Parathyroid adenoma (tissue), 2 donors: ENCODE measurements around the gene YBEY.

Experiments used
- H2AFZ ChIP-seq: fragments of 300-600 bp; sonication (generic); one replicate; pipeline ENCODE4 v1.7.0; 2017; ENCODE audit warnings: antibody characterized with exemption, mild to moderate bottlenecking
- H3K27ac ChIP-seq: fragments of 300-600 bp; sonication (generic); one replicate; pipeline ENCODE4 v1.7.0; 2017
- H3K27me3 ChIP-seq: fragments of 300-600 bp; sonication (generic); one replicate; pipeline ENCODE4 v1.7.0; 2017; ENCODE audit warnings: low read length; ENCODE audit not compliant: control insufficient read depth, insufficient read depth
- H3K36me3 ChIP-seq: fragments of 300-600 bp; sonication (generic); one replicate; pipeline ENCODE4 v1.7.0; 2017; ENCODE audit warnings: low read length; ENCODE audit not compliant: control insufficient read depth, insufficient read depth
- H3K4me1 ChIP-seq: fragments of 300-600 bp; sonication (generic); one replicate; pipeline ENCODE4 v1.7.0; 2017; ENCODE audit warnings: control low read depth
- H3K4me2 ChIP-seq: fragments of 300-600 bp; sonication (generic); one replicate; pipeline ENCODE4 v1.7.0; 2017; ENCODE audit warnings: low read length
- H3K4me3 ChIP-seq: fragments of 300-600 bp; sonication (generic); one replicate; pipeline ENCODE4 v1.7.0; 2017; ENCODE audit warnings: low read depth, low read length
- H3K79me2 ChIP-seq: fragments of 300-600 bp; sonication (generic); one replicate; pipeline ENCODE4 v1.7.0; 2017; ENCODE audit warnings: control low read depth
- H3K9ac ChIP-seq: fragments of 300-600 bp; sonication (generic); one replicate; pipeline ENCODE4 v1.7.0; 2017; ENCODE audit warnings: mild to moderate bottlenecking
- H3K9me3 ChIP-seq: fragments of 300-600 bp; sonication (generic); one replicate; pipeline ENCODE4 v1.7.0; 2017; ENCODE audit warnings: low read length; ENCODE audit not compliant: control insufficient read depth
- TF ChIP-seq, protein P1 (sequence below): fragments of 300-600 bp; sonication (generic); IDR thresholded peaks from one replicate; pipeline ENCODE4 v1.7.0; 2017; ENCODE audit warnings: antibody characterized with exemption, mild to moderate bottlenecking
- donor health status: primary hyperparathyroidism.

Gene YBEY

DNA sequence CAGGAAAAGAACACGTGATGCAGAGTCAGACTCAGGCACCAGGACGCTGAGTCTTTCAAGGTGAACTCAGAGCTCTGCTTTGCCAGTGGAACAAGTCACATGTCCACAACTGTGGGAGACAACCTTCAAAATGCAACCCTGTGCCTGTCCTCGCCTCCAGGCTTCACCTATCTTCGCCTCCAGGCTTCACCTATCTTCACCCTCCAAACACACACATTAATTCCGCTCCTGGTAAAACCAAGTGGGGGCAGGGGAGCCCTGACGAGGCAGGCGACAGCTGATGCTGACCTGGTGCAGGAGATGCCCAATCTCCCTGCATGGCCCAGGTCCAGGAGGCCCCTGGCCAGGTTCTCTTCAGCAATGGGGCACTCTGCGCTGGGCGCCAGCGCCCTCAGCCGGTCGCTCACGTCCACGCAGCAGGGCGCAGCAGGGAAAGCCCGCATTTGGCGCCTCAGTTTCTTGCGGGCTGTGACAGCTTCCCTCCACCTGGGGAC, 29.6 kb upstream of the YBEY start:
- Histone ChIP-seq H3K79me2 (no peaks in the 10 kb centered on the region), H2AFZ (no peak overlapping the region), H3K36me3 (no peaks in the 10 kb centered on the region), H3K9ac (no peak overlapping the region), H3K9me3 (no peaks in the 10 kb centered on the region), H3K4me3 (no peak overlapping the region), H3K4me2 (no peak overlapping the region), H3K4me1 (no peaks in the 10 kb centered on the region), H3K27ac (no peak overlapping the region), H3K27me3 (no peaks in the 10 kb centered on the region)
- TF ChIP-seq, protein P1, sequence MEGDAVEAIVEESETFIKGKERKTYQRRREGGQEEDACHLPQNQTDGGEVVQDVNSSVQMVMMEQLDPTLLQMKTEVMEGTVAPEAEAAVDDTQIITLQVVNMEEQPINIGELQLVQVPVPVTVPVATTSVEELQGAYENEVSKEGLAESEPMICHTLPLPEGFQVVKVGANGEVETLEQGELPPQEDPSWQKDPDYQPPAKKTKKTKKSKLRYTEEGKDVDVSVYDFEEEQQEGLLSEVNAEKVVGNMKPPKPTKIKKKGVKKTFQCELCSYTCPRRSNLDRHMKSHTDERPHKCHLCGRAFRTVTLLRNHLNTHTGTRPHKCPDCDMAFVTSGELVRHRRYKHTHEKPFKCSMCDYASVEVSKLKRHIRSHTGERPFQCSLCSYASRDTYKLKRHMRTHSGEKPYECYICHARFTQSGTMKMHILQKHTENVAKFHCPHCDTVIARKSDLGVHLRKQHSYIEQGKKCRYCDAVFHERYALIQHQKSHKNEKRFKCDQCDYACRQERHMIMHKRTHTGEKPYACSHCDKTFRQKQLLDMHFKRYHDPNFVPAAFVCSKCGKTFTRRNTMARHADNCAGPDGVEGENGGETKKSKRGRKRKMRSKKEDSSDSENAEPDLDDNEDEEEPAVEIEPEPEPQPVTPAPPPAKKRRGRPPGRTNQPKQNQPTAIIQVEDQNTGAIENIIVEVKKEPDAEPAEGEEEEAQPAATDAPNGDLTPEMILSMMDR: no peak

DNA sequence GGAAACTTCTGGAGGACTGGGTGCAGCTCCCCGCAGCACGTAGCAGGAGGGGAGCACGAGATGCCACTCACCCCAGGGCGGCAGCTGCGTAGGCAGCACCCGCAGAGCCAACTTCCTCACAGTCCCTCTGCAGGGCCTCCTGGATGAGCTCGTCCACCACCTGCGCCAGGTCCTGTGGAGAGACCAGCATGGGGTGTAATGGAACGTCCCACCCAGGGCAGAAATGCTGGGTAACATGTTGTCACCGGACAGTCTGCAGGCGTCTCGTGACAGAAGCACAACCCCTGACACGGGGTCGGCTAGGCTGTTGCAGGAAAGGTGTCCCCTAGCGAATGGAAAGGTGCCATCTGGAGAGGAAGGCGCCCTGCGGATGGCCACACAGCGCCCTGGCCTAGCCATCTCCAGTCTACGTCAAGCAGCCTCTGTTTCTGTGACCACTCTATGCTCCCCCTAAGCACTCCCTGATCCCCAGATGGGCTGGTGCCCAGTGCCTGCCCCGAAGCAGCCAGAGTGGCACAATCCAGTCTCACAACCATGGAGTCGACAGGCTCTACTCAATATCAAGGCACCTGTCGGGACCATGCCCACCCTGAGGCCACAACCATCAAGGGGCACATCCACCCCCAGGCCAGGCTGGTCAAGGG, 22.0 kb upstream of the YBEY start:
- Histone ChIP-seq H3K4me3 (no peak overlapping the region), H3K27ac (no peak overlapping the region), H3K4me1 (no peaks in the 10 kb centered on the region), H3K4me2 (no peak overlapping the region), H2AFZ (no peak overlapping the region), H3K36me3 (no peaks in the 10 kb centered on the region), H3K27me3 (no peaks in the 10 kb centered on the region), H3K9me3 (no peaks in the 10 kb centered on the region), H3K9ac (no peak overlapping the region), H3K79me2 (no peaks in the 10 kb centered on the region)
- TF ChIP-seq, protein P1: no peak

DNA sequence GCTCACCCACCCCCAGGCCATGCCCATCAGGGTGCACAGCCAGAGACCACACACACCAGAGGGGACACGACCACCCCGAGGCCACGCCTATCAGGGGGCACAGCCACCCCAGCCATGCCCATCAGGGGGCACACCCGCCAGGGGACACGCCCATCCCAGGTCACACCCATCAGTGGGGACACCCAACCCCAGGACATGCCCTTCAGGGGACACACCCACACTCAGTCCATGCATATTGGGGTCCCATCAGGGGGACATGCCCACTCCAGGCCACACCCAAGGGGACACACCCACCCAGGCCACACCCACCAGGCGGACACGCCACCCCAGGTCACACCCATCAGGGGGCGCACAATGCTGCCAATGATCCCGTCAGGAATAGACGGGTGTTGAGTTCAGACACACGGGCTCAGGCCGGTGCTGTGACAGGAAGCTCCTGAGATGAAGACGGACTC, 21.4 kb upstream of the YBEY start:
- Histone ChIP-seq H2AFZ (no peak overlapping the region), H3K36me3 (no peaks in the 10 kb centered on the region), H3K79me2 (no peaks in the 10 kb centered on the region), H3K4me1 (no peaks in the 10 kb centered on the region), H3K9me3 (no peaks in the 10 kb centered on the region), H3K27me3 (no peaks in the 10 kb centered on the region), H3K27ac (no peak overlapping the region), H3K4me2 (no peak overlapping the region), H3K4me3 (no peak overlapping the region), H3K9ac (no peak overlapping the region)
- TF ChIP-seq, protein P1: no peak

DNA sequence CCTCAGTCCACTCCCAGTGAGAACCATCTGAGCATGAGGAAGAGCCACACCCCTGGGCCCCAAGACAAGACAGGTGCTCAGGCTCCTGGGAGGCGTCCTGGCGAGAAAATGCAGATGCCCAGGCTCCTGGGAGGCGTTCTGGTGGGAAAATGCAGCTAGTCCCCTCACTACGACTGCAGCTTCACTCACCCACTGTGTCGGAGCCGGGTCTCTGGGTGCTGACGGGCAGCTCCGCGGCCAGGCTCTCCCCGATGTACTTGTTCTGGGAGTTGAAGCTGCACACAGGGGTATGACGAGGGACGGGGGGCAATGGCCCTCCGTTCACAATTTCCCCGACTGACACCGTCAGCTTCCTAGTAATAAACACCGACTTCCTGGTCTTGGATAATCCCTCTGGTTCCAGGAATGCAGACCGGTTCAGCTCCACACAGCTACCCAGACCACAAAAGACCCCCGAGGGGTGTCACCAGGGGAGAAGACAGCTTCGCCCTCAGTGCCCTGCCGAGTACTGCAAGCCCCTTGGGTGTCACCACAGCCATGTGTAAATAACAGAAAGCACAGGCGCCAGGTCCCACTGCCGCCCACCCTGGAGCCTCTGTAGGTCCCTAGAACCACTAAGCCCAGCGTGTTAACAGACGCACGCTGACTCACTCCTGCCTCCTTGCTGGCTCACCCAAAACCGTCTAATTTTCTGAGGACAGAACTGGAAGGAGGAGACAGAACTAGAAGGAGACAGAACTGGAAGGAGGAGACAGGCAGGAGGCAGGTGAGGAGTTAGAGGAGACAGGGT, 20.2 kb upstream of the YBEY start:
- no peak overlapping the region for H3K4me2 ChIP-seq
- no peaks in the 10 kb centered on the region for H3K79me2 ChIP-seq
- no peak overlapping the region for H2AFZ ChIP-seq
- H3K4me1 ChIP-seq: no peaks in the 10 kb centered on the region
- TF ChIP-seq, protein P1: no peak
- H3K4me3 ChIP-seq: no peak overlapping the region
- H3K9me3 ChIP-seq: no peaks in the 10 kb centered on the region
- no peaks in the 10 kb centered on the region for H3K36me3 ChIP-seq
- H3K27ac ChIP-seq: no peak overlapping the region
- H3K27me3 ChIP-seq: no peaks in the 10 kb centered on the region
- no peak overlapping the region for H3K9ac ChIP-seq
